Stimulated activated CD4-positive, alpha-beta T cell treated with anti-CD3 and anti-CD28 coated beads, Interleukin-1b, Interleukin-23, amount 100 ng/mL, for 1 hour (primary cell): ENCODE data around the gene FRMD8.

ENCODE experiments used
- DNase-seq, 2 donors: peaks; one replicate each; pipeline ENCODE4 v3.0.0-alpha.2; 2020; ENCODE audit warnings: low read depth in 2 of 2

FRMD8 gene

GRCh38 chr11:65375012-65375411 is 11.4 kb upstream of the FRMD8 start:
- no peak for DNase-seq

GRCh38 chr11:65376138-65376713 is 10.2 kb upstream of the FRMD8 start:
- DNase-seq = no peak

DNA sequence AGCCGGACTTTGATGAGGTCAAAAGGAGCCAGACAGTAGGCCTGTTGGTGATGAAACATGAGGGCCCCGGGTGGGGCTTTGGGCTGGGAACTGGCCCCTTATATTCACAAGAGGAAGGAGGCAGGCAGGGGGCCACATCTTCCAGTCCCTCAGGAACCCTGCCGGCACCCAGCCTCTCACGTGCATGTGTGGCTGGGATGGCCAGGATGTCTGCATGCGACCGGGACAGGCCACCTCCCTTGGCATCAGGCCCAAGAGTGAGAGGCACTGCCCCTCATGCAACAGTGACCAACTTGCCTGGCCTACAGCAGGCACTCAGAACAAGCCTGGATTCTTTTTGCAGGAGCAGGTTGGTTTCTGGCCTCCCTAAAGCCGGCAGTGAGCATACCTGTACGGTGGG is 9.4 kb upstream of the FRMD8 start:
- no peak for DNase-seq

GRCh38 chr11:65377777-65378176 is 8.7 kb upstream of the FRMD8 start:
- DNase-seq = no peak

DNA sequence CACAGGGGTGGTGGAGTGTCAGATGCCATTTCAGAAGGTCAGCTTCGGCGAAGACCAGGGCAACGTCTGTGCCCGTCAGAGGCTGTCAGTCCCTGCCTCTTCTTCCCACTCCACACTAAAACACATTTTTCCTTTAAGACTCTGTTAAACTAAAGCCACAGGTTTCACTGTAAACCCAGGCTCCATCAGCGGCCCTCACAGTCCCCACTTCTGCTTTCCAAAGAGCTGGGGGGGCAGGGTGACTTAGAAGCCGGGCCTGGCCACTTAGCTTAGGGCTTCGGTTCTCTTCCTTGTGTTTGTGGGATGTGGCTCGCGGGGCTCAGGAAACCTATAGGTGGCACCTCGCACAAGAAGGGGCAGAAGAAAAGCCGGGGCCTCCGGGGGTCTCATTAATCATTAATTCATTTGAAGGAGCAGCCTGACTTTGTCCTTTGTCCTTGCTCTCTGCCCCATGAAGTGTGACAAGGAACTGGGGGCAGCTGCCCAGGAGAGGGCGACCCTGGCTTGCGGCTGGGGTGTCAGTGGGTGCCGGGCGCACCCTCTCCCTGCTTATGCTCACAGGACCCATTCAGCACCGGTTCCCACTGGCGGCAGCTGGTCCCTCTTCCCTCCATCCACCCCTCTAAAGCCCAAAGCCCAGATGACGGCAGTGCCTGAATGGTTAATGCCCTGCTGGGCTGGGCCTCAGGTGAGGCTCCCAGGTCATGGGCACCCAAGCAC is 8.1 kb upstream of the FRMD8 start:
- no peak for DNase-seq

GRCh38 chr11:65378928-65379638 is 7.4 kb upstream of the FRMD8 start:
- DNase-seq = no peak

GRCh38 chr11:65379698-65380459 is 6.6 kb upstream of the FRMD8 start:
- DNase-seq = no peak

GRCh38 chr11:65380460-65381119 is 5.8 kb upstream of the FRMD8 start:
- no peak for DNase-seq

- no peak for DNase-seq
Observed at GRCh38 chr11:65381716-65382032, 4.8 kb upstream of the FRMD8 start.

DNA sequence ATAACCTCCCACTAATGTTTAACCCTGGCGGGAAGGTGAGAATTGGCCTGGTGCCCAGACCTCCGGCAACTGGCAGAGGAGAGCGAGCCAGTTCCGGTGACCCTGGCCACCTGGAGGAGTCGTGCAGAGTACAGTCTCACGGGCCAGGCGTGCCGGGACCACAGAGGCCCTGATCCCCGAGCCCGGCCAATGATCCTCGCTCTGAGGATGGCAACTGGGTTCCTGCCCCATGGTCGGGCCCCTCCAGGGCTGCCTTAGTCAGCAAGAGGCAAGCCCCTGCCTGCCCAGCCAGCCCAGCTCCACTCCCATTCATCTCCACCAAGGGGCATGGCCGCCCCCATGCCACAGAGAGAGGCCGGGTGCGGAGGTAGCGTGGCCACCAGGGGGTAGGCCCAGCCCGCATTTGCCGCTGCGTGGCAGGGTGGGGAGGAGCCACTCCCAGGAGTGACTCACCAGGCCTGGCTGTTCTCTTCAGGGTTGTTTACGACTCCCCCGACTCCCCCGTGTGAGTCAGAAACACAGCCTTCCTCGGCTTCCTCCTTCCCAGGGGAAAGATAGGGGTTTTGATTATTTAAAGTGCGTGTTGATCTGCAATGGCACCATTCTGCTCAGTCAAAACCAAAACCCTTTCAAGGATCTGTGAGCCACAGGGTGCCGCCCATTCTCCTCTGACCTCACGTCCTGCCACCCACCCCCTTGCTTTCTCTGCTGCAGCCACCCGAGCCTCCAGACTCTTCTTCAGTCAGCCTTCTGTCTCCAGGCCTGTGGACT is 4.2 kb upstream of the FRMD8 start, which contains the start of gene SLC25A45:
Gene SLC25A45, minus strand, starts transcription at position 614 of the 771 bp plus-strand sequence. CDS start 695 bp downstream, outside the sequence.
- DNase-seq = peak; percentile 83 to 85

DNA sequence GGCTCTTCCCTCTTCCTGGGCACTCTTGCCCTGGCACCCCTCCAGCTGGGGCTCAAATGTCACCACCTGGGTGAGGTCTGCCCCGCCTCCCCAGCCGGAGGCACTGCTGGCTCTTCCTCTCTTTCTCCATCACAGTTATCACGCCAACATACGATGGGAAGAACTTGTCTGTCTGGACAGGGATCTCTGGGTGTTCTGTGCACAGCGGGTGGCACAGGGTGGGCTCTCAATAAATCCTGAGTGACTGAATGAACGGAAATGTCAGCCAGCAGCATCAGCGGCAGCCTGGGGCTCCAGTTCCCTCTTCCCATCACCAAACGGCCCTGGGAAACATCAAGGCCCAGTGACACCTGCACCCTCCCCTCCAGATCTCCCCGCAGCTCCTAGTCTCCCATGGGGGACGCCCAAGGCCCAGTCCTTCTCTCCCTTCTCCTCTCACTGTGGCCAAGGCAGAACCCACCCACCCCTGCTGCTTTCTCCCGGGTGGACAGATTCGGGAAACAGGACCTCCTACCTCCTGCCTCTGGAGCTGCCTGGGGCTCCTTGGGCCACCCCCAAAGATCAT is 3.6 kb upstream of the FRMD8 start:
- DNase-seq = no peak

DNA sequence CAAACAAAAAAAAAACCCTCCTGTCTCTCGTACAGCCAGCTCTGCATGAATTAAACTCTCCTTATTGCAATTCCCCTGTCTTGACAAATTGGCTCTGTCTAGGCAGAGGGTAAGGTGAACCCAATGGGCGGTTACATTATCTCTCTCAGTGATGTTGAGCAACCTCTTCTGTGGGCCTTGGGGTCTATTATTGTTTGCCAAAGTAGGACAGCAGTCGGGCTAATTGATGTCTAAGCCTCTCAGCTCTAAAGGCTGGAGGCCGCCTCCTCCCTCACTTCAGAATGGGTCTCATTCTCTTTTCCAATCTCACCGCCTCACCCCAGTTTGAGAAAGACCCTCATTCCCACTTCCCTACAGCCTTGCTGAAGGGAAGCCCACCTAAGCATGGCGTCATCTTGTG is 2.7 kb upstream of the FRMD8 start:
- DNase-seq = no peak

DNA sequence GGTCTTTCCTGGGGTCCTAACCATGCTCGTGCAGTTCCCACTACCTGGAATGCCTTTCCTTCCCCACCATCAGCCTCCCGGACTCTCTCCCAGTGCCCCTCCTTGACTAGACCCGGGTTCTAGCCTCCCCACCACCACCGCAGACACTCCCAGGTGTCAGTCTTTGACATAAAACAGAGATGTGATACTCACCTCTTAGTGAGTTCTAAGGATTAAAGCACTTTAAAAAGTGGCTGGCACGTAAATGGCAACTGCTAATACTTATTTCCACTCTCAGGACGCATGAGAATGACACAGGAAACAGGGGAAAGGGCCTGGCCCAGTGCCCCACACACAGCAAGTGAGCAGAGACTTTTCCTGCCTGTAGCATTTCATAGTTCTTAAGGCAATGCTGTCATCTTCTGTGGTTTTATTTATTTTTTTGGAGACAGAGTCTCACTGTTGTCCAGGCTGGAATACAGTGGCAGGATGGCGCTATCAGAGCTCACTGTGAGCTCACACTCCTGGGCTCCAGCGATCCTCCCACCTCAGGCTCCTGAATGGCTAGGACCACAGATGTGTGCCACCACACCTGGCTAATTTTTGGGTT is 2.0 kb upstream of the FRMD8 start:
- DNase-seq = no peak

- DNase-seq = no peak
Observed at GRCh38 chr11:65388731-65389130, 2.3 kb downstream of the FRMD8 start.

GRCh38 chr11:65389294-65389980 is 3.0 kb downstream of the FRMD8 start:
- DNase-seq = no peak

GRCh38 chr11:65390099-65390941 is 3.9 kb downstream of the FRMD8 start:
- no peak for DNase-seq

GRCh38 chr11:65390996-65391395 is 4.6 kb downstream of the FRMD8 start:
- DNase-seq = no peak

DNA sequence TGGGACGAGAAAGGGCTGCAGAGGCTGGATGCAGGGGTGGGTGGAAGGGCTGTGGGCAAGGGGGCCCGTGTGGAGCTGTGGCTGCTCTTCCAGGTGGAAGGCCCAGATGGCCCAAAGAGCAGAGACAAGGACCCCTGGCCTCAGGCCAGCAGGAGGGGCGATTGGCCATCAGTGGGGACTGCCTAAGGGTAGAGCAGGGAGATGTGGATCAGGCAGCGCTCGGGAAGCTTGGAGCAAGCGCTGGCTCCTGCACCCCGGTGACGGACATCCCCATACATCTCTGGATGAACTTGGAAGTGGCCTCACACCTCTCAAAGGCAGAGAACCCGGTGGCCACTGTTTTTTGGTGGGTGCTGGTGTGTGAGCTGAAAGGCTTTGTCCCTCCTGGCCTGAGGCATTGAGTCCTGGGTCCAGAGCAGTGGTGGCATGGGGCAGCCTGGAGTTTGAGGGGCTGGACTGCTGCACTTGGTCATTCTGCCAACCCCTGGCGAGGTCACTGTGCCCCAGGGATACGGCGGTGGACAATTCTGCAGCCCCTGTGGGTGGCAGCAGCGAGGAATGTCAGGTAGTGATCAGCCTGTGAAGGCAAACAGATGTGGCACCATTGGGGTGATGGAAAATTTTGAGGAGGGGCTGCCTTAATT is 5.9 kb downstream of the FRMD8 start:
- no peak for DNase-seq
